ENCODE measurements around the gene RUNX1. TPM values are rescaled to one million over a fixed set of nuclear protein-coding genes. Genes with fewer than 3 reads are reported as not detected.

The RUNX1 gene
- total and polyA plus RNA-seq, 2 of the 13 experiments (the other 11 are each of a cell fraction or from before 2014, with no cell fraction given) = 5.4 to 6.4 TPM

GRCh38 chr21:35046263-35046624 is 2.9 kb downstream of the RUNX1 start (continued):
- TF ChIP-seq, protein P1, sequence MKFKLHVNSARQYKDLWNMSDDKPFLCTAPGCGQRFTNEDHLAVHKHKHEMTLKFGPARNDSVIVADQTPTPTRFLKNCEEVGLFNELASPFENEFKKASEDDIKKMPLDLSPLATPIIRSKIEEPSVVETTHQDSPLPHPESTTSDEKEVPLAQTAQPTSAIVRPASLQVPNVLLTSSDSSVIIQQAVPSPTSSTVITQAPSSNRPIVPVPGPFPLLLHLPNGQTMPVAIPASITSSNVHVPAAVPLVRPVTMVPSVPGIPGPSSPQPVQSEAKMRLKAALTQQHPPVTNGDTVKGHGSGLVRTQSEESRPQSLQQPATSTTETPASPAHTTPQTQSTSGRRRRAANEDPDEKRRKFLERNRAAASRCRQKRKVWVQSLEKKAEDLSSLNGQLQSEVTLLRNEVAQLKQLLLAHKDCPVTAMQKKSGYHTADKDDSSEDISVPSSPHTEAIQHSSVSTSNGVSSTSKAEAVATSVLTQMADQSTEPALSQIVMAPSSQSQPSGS (CRISPR knock-in tag; IDR thresholded peaks at IDR 0.05) = no peak
- TF ChIP-seq IKZF5 (CRISPR knock-in tag; IDR thresholded peaks at IDR 0.05) = no peak
- no peak for TF ChIP-seq RXRB (CRISPR knock-in tag; IDR thresholded peaks at IDR 0.05; ENCODE audit: borderline replicate concordance)
- no peak for TF ChIP-seq ZNF709 (CRISPR knock-in tag; IDR thresholded peaks at IDR 0.05)
- no peak for TF ChIP-seq MEF2D (CRISPR knock-in tag; IDR thresholded peaks at IDR 0.05)

DNA sequence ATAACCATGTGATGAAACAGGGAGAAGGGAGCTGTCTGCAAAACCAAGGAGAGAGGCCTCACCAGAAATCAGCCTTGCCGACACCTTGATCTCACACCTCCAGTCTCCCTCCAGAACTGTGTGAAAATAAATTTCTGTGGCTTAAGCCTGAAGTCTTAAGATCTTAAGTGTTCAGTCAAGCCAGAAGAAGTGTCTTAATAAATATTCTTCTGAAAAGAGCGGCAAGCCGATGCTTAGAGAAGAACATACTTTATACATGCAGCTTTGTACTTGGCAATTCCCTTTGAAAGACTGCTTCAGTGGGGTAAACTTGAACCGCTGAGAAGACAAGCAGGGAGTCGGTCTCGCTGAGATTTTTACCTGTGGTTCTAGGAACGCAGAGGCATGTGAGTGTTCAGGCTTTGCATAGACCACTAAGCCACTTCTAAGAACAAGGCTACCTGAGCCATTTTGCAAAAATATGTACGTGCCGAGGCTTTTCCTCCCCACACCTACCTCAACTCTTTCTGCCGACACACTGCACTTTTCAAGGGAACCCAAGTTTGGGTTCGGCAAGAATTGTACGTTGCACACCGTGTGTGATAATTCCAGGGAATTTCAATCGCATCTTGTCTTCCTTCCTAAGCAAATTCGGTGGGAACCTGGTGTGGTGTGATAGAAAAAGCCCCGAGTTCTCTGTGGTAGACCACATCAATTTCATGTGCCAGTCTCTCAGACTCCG is 3.4 kb downstream of the RUNX1 start:
- Histone ChIP-seq H4K20me1 (ENCODE audit: insufficient read depth, low read length) (no peaks in the 10 kb centered on the region), H3K9me3 (ENCODE audit: low read length) (no peaks in the 10 kb centered on the region), H3K36me3 (replicated peaks in 1 of 2; ENCODE audit: control insufficient read depth in 1 of 2, insufficient read depth in 2 of 2, low read length in 2 of 2) (no peaks in the 10 kb centered on the region), H3K4me1 (ENCODE audit: insufficient read depth, low read length) (peaks cover 42% of the 10 kb centered on the region), H3K27ac (ENCODE audit: extremely low read length, insufficient read depth, low read length) (no peak overlapping the region), H3K27me3 (ENCODE audit: control insufficient read depth in 1 of 2, insufficient read depth in 2 of 2, low read length in 2 of 2) (no peaks in the 10 kb centered on the region), H3K79me2 (ENCODE audit: insufficient read depth, low read length) (no peaks in the 10 kb centered on the region), H3K9ac (ENCODE audit: insufficient read depth, low read depth, low read length) (no peak overlapping the region), H3K4me2 (ENCODE audit: low read depth, low read length) (no peak overlapping the region), H3K4me3 (replicated peaks in 1 of 3; ENCODE audit: insufficient read depth in 1 of 3, low read depth in 2 of 3, low read length in 3 of 3) (no peak overlapping the region), H2AFZ (ENCODE audit: low read length) (no peak overlapping the region)
- intact Hi-C loops (cut with micrococcal nuclease; ENCODE audit: unreplicated experiment) (no loop called here), in situ Hi-C loops (cut with HindIII; ENCODE audit: extremely low pct_ligation_motif_present, low pct_unique_long_range_greater_than_20kb) (no loop called here)
- ChIA-PET CTCF (ENCODE audit: low intra/inter-chr PET ratio, low total read pairs) (no interaction called here), POLR2A (no interaction called here)
- 94% methylated on average over 17 of the region's 17 CpGs for WGBS (ENCODE audit: low lambda C conversion rate)
- DNase-seq (ENCODE audit: low spot score) (no peak), ATAC-seq (no peak), FAIRE-seq (no peak)
- no TSS peak for BruUV-seq (replicated peaks)
- no peak for TF ChIP-seq ZKSCAN8 (CRISPR knock-in tag; IDR thresholded peaks at IDR 0.05; ENCODE audit: borderline replicate concordance)
- no peak for TF ChIP-seq NKX3-1 (CRISPR knock-in tag; IDR thresholded peaks at IDR 0.05)
- TF ChIP-seq PAWR (CRISPR knock-in tag; IDR thresholded peaks at IDR 0.05; ENCODE audit: borderline replicate concordance) = no peak
- no peak for TF ChIP-seq PAF1 (CRISPR knock-in tag; IDR thresholded peaks at IDR 0.05)
- no peak for TF ChIP-seq ZNF24 (IDR thresholded peaks at IDR 0.05)
- TF ChIP-seq MAFK (conservative IDR thresholded peaks at IDR 0.05 in 1 of 2, IDR thresholded peaks at IDR 0.05 in 1 of 2; ENCODE audit: low read length in 2 of 2) = no peak
- no peak for TF ChIP-seq ZNF207 (IDR thresholded peaks at IDR 0.05; ENCODE audit: borderline replicate concordance)
- no peak for TF ChIP-seq TRIM22 (IDR thresholded peaks at IDR 0.05)
- TF ChIP-seq ZFP1 (CRISPR knock-in tag; IDR thresholded peaks at IDR 0.05) = no peak
- TF ChIP-seq, protein P2, sequence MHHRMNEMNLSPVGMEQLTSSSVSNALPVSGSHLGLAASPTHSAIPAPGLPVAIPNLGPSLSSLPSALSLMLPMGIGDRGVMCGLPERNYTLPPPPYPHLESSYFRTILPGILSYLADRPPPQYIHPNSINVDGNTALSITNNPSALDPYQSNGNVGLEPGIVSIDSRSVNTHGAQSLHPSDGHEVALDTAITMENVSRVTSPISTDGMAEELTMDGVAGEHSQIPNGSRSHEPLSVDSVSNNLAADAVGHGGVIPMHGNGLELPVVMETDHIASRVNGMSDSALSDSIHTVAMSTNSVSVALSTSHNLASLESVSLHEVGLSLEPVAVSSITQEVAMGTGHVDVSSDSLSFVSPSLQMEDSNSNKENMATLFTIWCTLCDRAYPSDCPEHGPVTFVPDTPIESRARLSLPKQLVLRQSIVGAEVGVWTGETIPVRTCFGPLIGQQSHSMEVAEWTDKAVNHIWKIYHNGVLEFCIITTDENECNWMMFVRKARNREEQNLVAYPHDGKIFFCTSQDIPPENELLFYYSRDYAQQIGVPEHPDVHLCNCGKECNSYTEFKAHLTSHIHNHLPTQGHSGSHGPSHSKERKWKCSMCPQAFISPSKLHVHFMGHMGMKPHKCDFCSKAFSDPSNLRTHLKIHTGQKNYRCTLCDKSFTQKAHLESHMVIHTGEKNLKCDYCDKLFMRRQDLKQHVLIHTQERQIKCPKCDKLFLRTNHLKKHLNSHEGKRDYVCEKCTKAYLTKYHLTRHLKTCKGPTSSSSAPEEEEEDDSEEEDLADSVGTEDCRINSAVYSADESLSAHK (CRISPR knock-in tag; IDR thresholded peaks at IDR 0.05; ENCODE audit: borderline replicate concordance) = no peak
- no peak for TF ChIP-seq ZNF468 (CRISPR knock-in tag; IDR thresholded peaks at IDR 0.05)
- TF ChIP-seq, protein P3, sequence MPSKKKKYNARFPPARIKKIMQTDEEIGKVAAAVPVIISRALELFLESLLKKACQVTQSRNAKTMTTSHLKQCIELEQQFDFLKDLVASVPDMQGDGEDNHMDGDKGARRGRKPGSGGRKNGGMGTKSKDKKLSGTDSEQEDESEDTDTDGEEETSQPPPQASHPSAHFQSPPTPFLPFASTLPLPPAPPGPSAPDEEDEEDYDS (CRISPR knock-in tag; IDR thresholded peaks at IDR 0.05) = no peak
- no peak for TF ChIP-seq ZNF546 (CRISPR knock-in tag; conservative IDR thresholded peaks at IDR 0.05)

Data from HepG2 (cell line).